ENCODE measurements around the gene IL33.

Gene IL33

GRCh38 chr9:6272229-6272598 is 56.6 kb downstream of the IL33 start:
- Histone ChIP-seq H2AFZ (ENCODE audit: low read depth, low read length) (no peak overlapping the region), H3K79me2 (ENCODE audit: insufficient read depth, low read length) (no peaks in the 10 kb centered on the region), H3K4me3 (ENCODE audit: low read depth in 1 of 2, low read length in 2 of 2) (no peak overlapping the region), H3K4me2 (ENCODE audit: insufficient read depth, low read length) (no peak overlapping the region), H3K36me3 (ENCODE audit: insufficient read depth, low read length) (no peaks in the 10 kb centered on the region), H3K4me1 (ENCODE audit: insufficient read depth, low read length) (no peaks in the 10 kb centered on the region), H3K9ac (ENCODE audit: low read depth, low read length) (no peak overlapping the region), H3K9me3 (ENCODE audit: insufficient read depth, low read length, severe bottlenecking) (no peaks in the 10 kb centered on the region), H4K20me1 (ENCODE audit: insufficient read depth, low read length) (no peaks in the 10 kb centered on the region), H3K27ac (ENCODE audit: low read length) (no peak overlapping the region), H3K27me3 (ENCODE audit: insufficient read depth, low read length, poor library complexity) (peaks cover 7% of the 10 kb centered on the region)
- no peak for ATAC-seq (ENCODE audit: insufficient read depth, low read depth)
- TF ChIP-seq, protein P1, sequence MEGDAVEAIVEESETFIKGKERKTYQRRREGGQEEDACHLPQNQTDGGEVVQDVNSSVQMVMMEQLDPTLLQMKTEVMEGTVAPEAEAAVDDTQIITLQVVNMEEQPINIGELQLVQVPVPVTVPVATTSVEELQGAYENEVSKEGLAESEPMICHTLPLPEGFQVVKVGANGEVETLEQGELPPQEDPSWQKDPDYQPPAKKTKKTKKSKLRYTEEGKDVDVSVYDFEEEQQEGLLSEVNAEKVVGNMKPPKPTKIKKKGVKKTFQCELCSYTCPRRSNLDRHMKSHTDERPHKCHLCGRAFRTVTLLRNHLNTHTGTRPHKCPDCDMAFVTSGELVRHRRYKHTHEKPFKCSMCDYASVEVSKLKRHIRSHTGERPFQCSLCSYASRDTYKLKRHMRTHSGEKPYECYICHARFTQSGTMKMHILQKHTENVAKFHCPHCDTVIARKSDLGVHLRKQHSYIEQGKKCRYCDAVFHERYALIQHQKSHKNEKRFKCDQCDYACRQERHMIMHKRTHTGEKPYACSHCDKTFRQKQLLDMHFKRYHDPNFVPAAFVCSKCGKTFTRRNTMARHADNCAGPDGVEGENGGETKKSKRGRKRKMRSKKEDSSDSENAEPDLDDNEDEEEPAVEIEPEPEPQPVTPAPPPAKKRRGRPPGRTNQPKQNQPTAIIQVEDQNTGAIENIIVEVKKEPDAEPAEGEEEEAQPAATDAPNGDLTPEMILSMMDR (IDR thresholded peaks at IDR 0.05; ENCODE audit: borderline replicate concordance, extremely low read depth, low read length, poor library complexity, severe bottlenecking) = no peak
- no peak for TF ChIP-seq EZH2 (IDR thresholded peaks at IDR 0.05; ENCODE audit: borderline replicate concordance, low read depth, low read length, severe bottlenecking)
- no peak for DNase-seq

DNA sequence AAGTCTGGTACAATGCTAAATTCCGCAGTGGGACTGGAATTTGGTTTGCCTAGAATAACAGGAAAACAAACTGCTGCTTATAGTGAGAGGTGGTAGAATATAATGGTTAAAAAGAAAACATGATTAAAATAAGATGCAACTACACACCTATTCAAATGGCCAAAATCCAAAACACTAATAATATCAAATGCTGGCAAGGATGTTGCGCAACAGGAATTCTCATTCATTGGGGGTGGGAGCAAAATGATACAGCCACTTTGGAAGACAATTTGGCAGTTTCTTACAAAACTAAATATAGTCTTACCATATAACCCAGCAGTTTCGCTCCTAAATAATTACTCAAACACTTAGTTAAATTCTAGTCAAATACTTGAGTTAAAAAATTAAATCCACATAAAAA is 61.8 kb downstream of the IL33 start:
- Histone ChIP-seq H3K4me1 (ENCODE audit: insufficient read depth, low read length) (no peaks in the 10 kb centered on the region), H3K27me3 (ENCODE audit: insufficient read depth, low read length, poor library complexity) (no peaks in the 10 kb centered on the region), H3K4me3 (ENCODE audit: low read depth in 1 of 2, low read length in 2 of 2) (no peak overlapping the region), H3K79me2 (ENCODE audit: insufficient read depth, low read length) (no peaks in the 10 kb centered on the region), H3K9ac (ENCODE audit: low read depth, low read length) (no peak overlapping the region), H3K36me3 (ENCODE audit: insufficient read depth, low read length) (no peaks in the 10 kb centered on the region), H2AFZ (ENCODE audit: low read depth, low read length) (no peak overlapping the region), H3K4me2 (ENCODE audit: insufficient read depth, low read length) (no peak overlapping the region), H3K9me3 (ENCODE audit: insufficient read depth, low read length, severe bottlenecking) (no peaks in the 10 kb centered on the region), H3K27ac (ENCODE audit: low read length) (no peak overlapping the region), H4K20me1 (ENCODE audit: insufficient read depth, low read length) (no peaks in the 10 kb centered on the region)
- TF ChIP-seq, protein P1 (IDR thresholded peaks at IDR 0.05; ENCODE audit: borderline replicate concordance, extremely low read depth, low read length, poor library complexity, severe bottlenecking) = no peak
- no peak for TF ChIP-seq EZH2 (IDR thresholded peaks at IDR 0.05; ENCODE audit: borderline replicate concordance, low read depth, low read length, severe bottlenecking)
- DNase-seq (no peak), ATAC-seq (ENCODE audit: insufficient read depth, low read depth) (no peak)

DNA sequence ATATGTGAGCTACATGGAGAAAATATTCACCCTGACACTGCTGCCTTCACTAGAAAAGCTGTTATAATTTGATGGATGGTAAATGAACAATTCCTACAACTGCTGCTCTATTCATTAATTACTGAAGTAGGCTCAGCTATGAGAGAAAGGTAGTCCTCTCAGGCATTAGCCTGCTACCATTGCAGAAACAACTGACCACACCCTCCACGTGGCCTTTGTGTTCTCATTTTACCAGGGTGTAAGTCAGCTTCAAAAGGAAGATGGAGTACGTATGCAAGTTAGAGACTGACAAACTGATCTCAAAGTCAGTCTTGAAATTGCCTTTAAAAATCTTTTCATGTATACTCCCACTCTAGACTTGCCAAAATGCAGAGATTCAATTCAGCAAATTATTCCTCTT is 86.3 kb downstream of the IL33 start:
- Histone ChIP-seq H4K20me1 (ENCODE audit: insufficient read depth, low read length) (no peaks in the 10 kb centered on the region), H3K9me3 (ENCODE audit: insufficient read depth, low read length, severe bottlenecking) (no peaks in the 10 kb centered on the region), H3K27me3 (ENCODE audit: insufficient read depth, low read length, poor library complexity) (peaks cover 3% of the 10 kb centered on the region), H3K4me1 (ENCODE audit: insufficient read depth, low read length) (no peaks in the 10 kb centered on the region), H3K27ac (ENCODE audit: low read length) (no peak overlapping the region), H3K4me2 (ENCODE audit: insufficient read depth, low read length) (no peak overlapping the region), H3K79me2 (ENCODE audit: insufficient read depth, low read length) (no peaks in the 10 kb centered on the region), H2AFZ (ENCODE audit: low read depth, low read length) (no peak overlapping the region), H3K9ac (ENCODE audit: low read depth, low read length) (no peak overlapping the region), H3K36me3 (ENCODE audit: insufficient read depth, low read length) (no peaks in the 10 kb centered on the region), H3K4me3 (ENCODE audit: low read depth in 1 of 2, low read length in 2 of 2) (no peak overlapping the region)
- ATAC-seq (ENCODE audit: insufficient read depth, low read depth) = no peak
- no peak for TF ChIP-seq EZH2 (IDR thresholded peaks at IDR 0.05; ENCODE audit: borderline replicate concordance, low read depth, low read length, severe bottlenecking)
- TF ChIP-seq, protein P1 (IDR thresholded peaks at IDR 0.05; ENCODE audit: borderline replicate concordance, extremely low read depth, low read length, poor library complexity, severe bottlenecking) = no peak
- DNase-seq = no peak

DNA sequence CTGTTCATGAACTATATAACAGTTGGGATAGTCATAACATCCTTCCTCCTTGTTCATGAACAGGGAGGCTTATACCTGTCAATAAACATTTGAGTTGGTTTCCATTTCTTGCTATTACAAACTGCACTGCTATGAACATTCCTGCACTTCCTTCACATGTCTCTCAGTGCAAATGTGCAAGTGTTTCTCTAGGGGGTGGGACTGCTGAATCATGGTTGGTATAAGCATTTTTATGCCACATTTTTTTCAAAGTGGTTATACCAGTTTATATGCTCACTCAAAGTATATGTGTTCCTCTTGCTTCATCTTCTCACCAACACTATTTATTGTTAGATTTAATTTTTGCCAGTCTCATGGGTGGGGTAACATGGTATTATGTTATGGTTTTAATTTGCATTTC is 86.8 kb downstream of the IL33 start:
- Histone ChIP-seq H3K4me1 (ENCODE audit: insufficient read depth, low read length) (no peaks in the 10 kb centered on the region), H4K20me1 (ENCODE audit: insufficient read depth, low read length) (no peaks in the 10 kb centered on the region), H3K27me3 (ENCODE audit: insufficient read depth, low read length, poor library complexity) (peaks cover 3% of the 10 kb centered on the region), H3K27ac (ENCODE audit: low read length) (no peak overlapping the region), H3K9ac (ENCODE audit: low read depth, low read length) (no peak overlapping the region), H3K4me3 (ENCODE audit: low read depth in 1 of 2, low read length in 2 of 2) (no peak overlapping the region), H3K4me2 (ENCODE audit: insufficient read depth, low read length) (no peak overlapping the region), H3K9me3 (ENCODE audit: insufficient read depth, low read length, severe bottlenecking) (no peaks in the 10 kb centered on the region), H2AFZ (ENCODE audit: low read depth, low read length) (no peak overlapping the region), H3K79me2 (ENCODE audit: insufficient read depth, low read length) (no peaks in the 10 kb centered on the region), H3K36me3 (ENCODE audit: insufficient read depth, low read length) (no peaks in the 10 kb centered on the region)
- no peak for ATAC-seq (ENCODE audit: insufficient read depth, low read depth)
- no peak for DNase-seq
- TF ChIP-seq, protein P1 (IDR thresholded peaks at IDR 0.05; ENCODE audit: borderline replicate concordance, extremely low read depth, low read length, poor library complexity, severe bottlenecking) = no peak
- no peak for TF ChIP-seq EZH2 (IDR thresholded peaks at IDR 0.05; ENCODE audit: borderline replicate concordance, low read depth, low read length, severe bottlenecking)
